SK-N-MC (cell line): Measurements from ENCODE around the gene PDS5A.
A peak's percentile ranks its signal among the peaks of the same experiment; 100 is the strongest.
"Not testable (repeated sequence)": the region's sequence is repeated elsewhere in the genome, so short reads cannot be mapped to it uniquely, and the experiment has no call there.

Experiments used
- DNase-seq: peaks from one replicate; pipeline ENCODE4 v3.0.0-alpha.2; 2011; ENCODE audit warnings: low read depth, low spot score
- H3K27ac ChIP-seq: fragments of 200-600 bp; sonication (generic); 2 replicates; pipeline ENCODE4 v1.5.1; 2016; ENCODE audit warnings: mixed run types
- H3K36me3 ChIP-seq: fragments of 200-600 bp; sonication (generic); 2 replicates; pipeline ENCODE4 v1.6.1; 2017; ENCODE audit warnings: antibody characterized with exemption, low read length, mixed read lengths; ENCODE audit not compliant: insufficient read depth
- H3K4me3 ChIP-seq: fragments of 200-600 bp; sonication (generic); 2 replicates; pipeline ENCODE4 v1.5.1; 2016
- H3K9ac ChIP-seq: fragments of 200-600 bp; sonication (generic); 2 replicates; pipeline ENCODE4 v1.8.0; 2017; ENCODE audit warnings: mixed run types, mixed read lengths; ENCODE audit not compliant: insufficient read length
- H3K9me3 ChIP-seq: fragments of 200-600 bp; sonication (generic); 2 replicates; pipeline ENCODE4 v1.6.1; 2017; ENCODE audit warnings: low read depth, mild to moderate bottlenecking, antibody characterized with exemption, low read length, moderate library complexity, mixed read lengths
- EZH2 ChIP-seq: fragments of 200-600 bp; sonication (generic); IDR thresholded peaks from one replicate; pipeline ENCODE4 v1.6.1; 2017; ENCODE audit warnings: antibody characterized with exemption
- FOXP2 ChIP-seq: optimal IDR thresholded peaks from 2 replicates; pipeline ENCODE3; 2011; ENCODE audit warnings: mild to moderate bottlenecking, moderate library complexity; ENCODE audit not compliant: insufficient read depth; ENCODE audit errors: extremely low read length, control extremely low read depth
- POLR2AphosphoS5 ChIP-seq: IDR thresholded peaks from 2 replicates; pipeline ENCODE4 v1.6.1; 2012; ENCODE audit warnings: mild to moderate bottlenecking, low read depth, low read length, borderline replicate concordance

The PDS5A gene

GRCh38 chr4:39814403-39815185, 163.1 kb downstream of the PDS5A start:
- DNase-seq, result no peak
- no peak for TF ChIP-seq POLR2AphosphoS5
- no peak for TF ChIP-seq EZH2
- TF ChIP-seq FOXP2, result no peak
- H3K9ac ChIP-seq, result no peak overlapping the region
- H3K27ac ChIP-seq, result peak overlapping the region; percentile 67
- H3K9me3 ChIP-seq, result no peaks in the 10 kb centered on the region
- no peaks in the 10 kb centered on the region for H3K36me3 ChIP-seq
- H3K4me3 ChIP-seq, result no peak overlapping the region

- H3K9me3 ChIP-seq, H3K4me3 ChIP-seq: not testable (repeated sequence)
These were observed 163.9 kb downstream of the PDS5A start for GRCh38 chr4:39813761-39814160.

GRCh38 chr4:39813033-39813432, 164.7 kb downstream of the PDS5A start:
- not testable (repeated sequence) for DNase-seq, H3K9ac ChIP-seq, H3K36me3 ChIP-seq, H3K9me3 ChIP-seq, H3K4me3 ChIP-seq, H3K27ac ChIP-seq

More at GRCh38 chr4:39813761-39814160, 163.9 kb downstream of the PDS5A start:
- not testable (repeated sequence) for DNase-seq, H3K27ac ChIP-seq, H3K9ac ChIP-seq, H3K36me3 ChIP-seq

GRCh38 chr4:39812500-39812899, 165.2 kb downstream of the PDS5A start:
- no peak for DNase-seq
- no peak overlapping the region for H3K4me3 ChIP-seq
- no peaks in the 10 kb centered on the region for H3K36me3 ChIP-seq
- H3K27ac ChIP-seq, result no peak overlapping the region
- H3K9ac ChIP-seq, result no peak overlapping the region
- H3K9me3 ChIP-seq, result no peaks in the 10 kb centered on the region
- TF ChIP-seq EZH2 (no peak), FOXP2 (no peak), POLR2AphosphoS5 (no peak)

GRCh38 chr4:39808231-39808749, 169.4 kb downstream of the PDS5A start:
- H3K9me3 ChIP-seq, result no peaks in the 10 kb centered on the region
- H3K27ac ChIP-seq, result 0 out of 2 replicates have a peak overlapping the region, but pooled peaks have one; percentile 19
- H3K9ac ChIP-seq, result no peak overlapping the region
- TF ChIP-seq FOXP2 (no peak), POLR2AphosphoS5 (no peak), EZH2 (no peak)
- H3K4me3 ChIP-seq, result no peak overlapping the region
- DNase-seq, result no peak
- H3K36me3 ChIP-seq, result no peaks in the 10 kb centered on the region

GRCh38 chr4:39802005-39802404, 175.7 kb downstream of the PDS5A start:
- Histone ChIP-seq H3K27ac (no peak overlapping the region), H3K9me3 (no peaks in the 10 kb centered on the region), H3K36me3 (no peaks in the 10 kb centered on the region), H3K9ac (no peak overlapping the region), H3K4me3 (no peak overlapping the region)
- no peak for DNase-seq
- TF ChIP-seq POLR2AphosphoS5, result no peak
- no peak for TF ChIP-seq FOXP2
- no peak for TF ChIP-seq EZH2

GRCh38 chr4:39792976-39793375, 184.7 kb downstream of the PDS5A start:
- DNase-seq, H3K27ac ChIP-seq, H3K9ac ChIP-seq, H3K9me3 ChIP-seq, H3K4me3 ChIP-seq, H3K36me3 ChIP-seq: not testable (repeated sequence)

GRCh38 chr4:39792529-39792928, 185.2 kb downstream of the PDS5A start:
- no peak for DNase-seq
- Histone ChIP-seq H3K9me3 (no peaks in the 10 kb centered on the region), H3K36me3 (no peaks in the 10 kb centered on the region), H3K9ac (no peak overlapping the region), H3K4me3 (no peak overlapping the region), H3K27ac (no peak overlapping the region)
- no peak for TF ChIP-seq POLR2AphosphoS5
- no peak for TF ChIP-seq FOXP2
- no peak for TF ChIP-seq EZH2

- H3K36me3 ChIP-seq, result no peaks in the 10 kb centered on the region
- no peak overlapping the region for H3K27ac ChIP-seq
- H3K9ac ChIP-seq, result no peak overlapping the region
- no peak for TF ChIP-seq EZH2
- no peak for TF ChIP-seq FOXP2
- TF ChIP-seq POLR2AphosphoS5, result no peak
- no peak overlapping the region for H3K4me3 ChIP-seq
- no peak for DNase-seq
- H3K9me3 ChIP-seq, result no peaks in the 10 kb centered on the region
These were observed 185.6 kb downstream of the PDS5A start for GRCh38 chr4:39792128-39792527.
